Measurements from ENCODE around the gene JAZF1.

DNA sequence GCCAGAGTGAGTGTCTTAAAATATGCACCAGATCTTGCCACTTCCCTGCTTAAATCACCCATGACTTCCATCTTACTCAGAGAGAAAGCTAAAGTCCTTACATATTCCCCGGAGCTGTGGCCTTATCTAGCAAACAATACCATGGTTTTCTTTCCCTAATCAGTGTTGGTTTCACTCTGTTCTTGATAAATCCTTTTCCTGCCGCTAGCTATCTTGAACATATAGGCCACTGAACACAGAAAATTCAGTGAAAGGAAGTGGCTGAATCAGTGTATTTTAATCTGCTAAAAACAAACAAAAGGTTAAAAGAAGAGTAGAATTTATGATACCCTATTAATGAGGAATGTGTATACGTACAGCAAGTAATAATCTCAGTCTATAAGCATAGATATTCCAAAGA lies 42.0 kb upstream of the JAZF1 start:
- TF ChIP-seq, protein P1, sequence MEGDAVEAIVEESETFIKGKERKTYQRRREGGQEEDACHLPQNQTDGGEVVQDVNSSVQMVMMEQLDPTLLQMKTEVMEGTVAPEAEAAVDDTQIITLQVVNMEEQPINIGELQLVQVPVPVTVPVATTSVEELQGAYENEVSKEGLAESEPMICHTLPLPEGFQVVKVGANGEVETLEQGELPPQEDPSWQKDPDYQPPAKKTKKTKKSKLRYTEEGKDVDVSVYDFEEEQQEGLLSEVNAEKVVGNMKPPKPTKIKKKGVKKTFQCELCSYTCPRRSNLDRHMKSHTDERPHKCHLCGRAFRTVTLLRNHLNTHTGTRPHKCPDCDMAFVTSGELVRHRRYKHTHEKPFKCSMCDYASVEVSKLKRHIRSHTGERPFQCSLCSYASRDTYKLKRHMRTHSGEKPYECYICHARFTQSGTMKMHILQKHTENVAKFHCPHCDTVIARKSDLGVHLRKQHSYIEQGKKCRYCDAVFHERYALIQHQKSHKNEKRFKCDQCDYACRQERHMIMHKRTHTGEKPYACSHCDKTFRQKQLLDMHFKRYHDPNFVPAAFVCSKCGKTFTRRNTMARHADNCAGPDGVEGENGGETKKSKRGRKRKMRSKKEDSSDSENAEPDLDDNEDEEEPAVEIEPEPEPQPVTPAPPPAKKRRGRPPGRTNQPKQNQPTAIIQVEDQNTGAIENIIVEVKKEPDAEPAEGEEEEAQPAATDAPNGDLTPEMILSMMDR (IDR thresholded peaks at IDR 0.05) = no peak
- no peak for TF ChIP-seq POLR2A (IDR thresholded peaks at IDR 0.05)

All from breast epithelium (tissue), 3 donors.